HCT116 (cell line): ENCODE results near the gene CDX1. TPM values are rescaled to one million over a fixed set of nuclear protein-coding genes. Genes with fewer than 3 reads are reported as not detected.

ENCODE experiments used
- ATAC-seq: fragments of 200-7000 bp; cut with Tn5 transposase; 2 replicates; pipeline ENCODE4 v1.9.1; 2020; ENCODE audit warnings: mild to moderate bottlenecking, moderate library complexity
- BruUV-seq: library from RNA; stranded (reverse); fragments of 400-500 nt; replicated peaks from 2 replicates; lab custom pipeline; 2021; lab: Mats Ljungman, UMichigan
- CTCF ChIA-PET: fragments of 300-600 bp; sonication (Branson Sonifier 250); formaldehyde crosslinking; loops from one replicate; lab custom pipeline; 2021; ENCODE audit warnings: antibody characterized with exemption; lab: Charles Lee
- POLR2A ChIA-PET: fragments of 300-600, 350-600 bp; sonication (Branson Sonifier 250); formaldehyde crosslinking; loops from one replicate; lab custom pipeline; 2021; ENCODE audit warnings: antibody characterized with exemption; lab: Charles Lee
- RAD21 ChIA-PET, 2 experiments: fragments of 300-600 bp; sonication (Branson Sonifier 250); formaldehyde crosslinking; loops; one replicate each; lab custom pipeline; 2023; ENCODE audit warnings: low total read pairs in 2 of 2; ENCODE audit not compliant: uncharacterized antibody in 2 of 2, unreplicated experiment in 2 of 2, low non-redundant PET in 1 of 2; lab: Charles Lee
- DNase-seq: peaks from one replicate; pipeline ENCODE4 v3.0.0-alpha.2; 2010; ENCODE audit warnings: low read depth, low spot score
- H2AFZ ChIP-seq: fragments of 200-600 bp; shearing (Covaris generic), sonication (generic); 2 replicates; pipeline ENCODE4 v1.6.1; 2017; ENCODE audit warnings: low read depth, mixed run types, mixed read lengths, antibody characterized with exemption, low read length; ENCODE audit not compliant: poor library complexity, severe bottlenecking
- H3K27ac ChIP-seq: 2 replicates; pipeline ENCODE4 v1.5.1; 2012; ENCODE audit warnings: low read depth, low read length
- H3K27me3 ChIP-seq: fragments of 200-600 bp; sonication (generic); 2 replicates; pipeline ENCODE4 v1.6.1; 2016; ENCODE audit warnings: mixed run types, low read length, mixed read lengths; ENCODE audit not compliant: insufficient read depth
- H3K36me3 ChIP-seq, 2 experiments: fragments of 200-500 bp in 1 of 2; fragments of 200-600 bp in 1 of 2; sonication (Bioruptor generic) in 1 of 2; sonication (generic) in 1 of 2; 2 replicates each; pipeline versions ENCODE4 v1.5.1 to v1.6.1; 2014 to 2016; ENCODE audit warnings: low read length in 2 of 2, inconsistent platforms in 1 of 2, mixed read lengths in 1 of 2, mixed run types in 1 of 2; ENCODE audit not compliant: insufficient read depth in 2 of 2, control insufficient read depth in 1 of 2
- H3K4me1 ChIP-seq, 2 experiments: fragments of 200-600 bp in 1 of 2; sonication (generic) in 1 of 2; 2 replicates each; pipeline versions ENCODE4 v1.5.1 to v1.6.1; 2012 to 2017; ENCODE audit warnings: low read length in 2 of 2, inconsistent platforms in 1 of 2, mild to moderate bottlenecking in 1 of 2, mixed read lengths in 1 of 2, mixed run types in 1 of 2, moderate library complexity in 1 of 2; ENCODE audit not compliant: insufficient read depth in 2 of 2, control insufficient read depth in 1 of 2
- H3K4me2 ChIP-seq: fragments of 200-600 bp; sonication (generic); 2 replicates; pipeline ENCODE4 v1.6.1; 2017; ENCODE audit warnings: mixed run types, low read length, mixed read lengths
- H3K4me3 ChIP-seq, 2 experiments: fragments of 200-600 bp in 1 of 2; sonication (generic) in 1 of 2; replicated peaks in 1 of 2; 2 replicates each; pipeline ENCODE4 v1.5.1; 2011 to 2016; ENCODE audit warnings: low read length in 2 of 2, control low read depth in 1 of 2, low read depth in 1 of 2, mild to moderate bottlenecking in 1 of 2, mixed read lengths in 1 of 2, mixed run types in 1 of 2
- H3K79me2 ChIP-seq: fragments of 200-600 bp; sonication (generic); 2 replicates; pipeline ENCODE4 v1.6.1; 2017; ENCODE audit warnings: mild to moderate bottlenecking, mixed run types, low read length, moderate library complexity, mixed read lengths; ENCODE audit not compliant: insufficient read depth
- H3K9ac ChIP-seq: fragments of 200-600 bp; sonication (generic); 2 replicates; pipeline ENCODE4 v1.6.1; 2016; ENCODE audit warnings: low read length, mixed read lengths
- H3K9me2 ChIP-seq: fragments of 200-600 bp; sonication (generic), shearing (Covaris generic); 2 replicates; pipeline ENCODE4 v1.6.1; 2017; ENCODE audit warnings: mixed run types, mild to moderate bottlenecking, moderate library complexity; ENCODE audit not compliant: insufficient read depth
- H3K9me3 ChIP-seq, 2 experiments: fragments of 200-500 bp in 1 of 2; fragments of 200-600 bp in 1 of 2; sonication (Bioruptor generic) in 1 of 2; sonication (generic) in 1 of 2; 2 replicates each; pipeline ENCODE4 v1.6.1; 2014 to 2017; ENCODE audit warnings: low read length in 2 of 2, mixed read lengths in 2 of 2, inconsistent platforms in 1 of 2, low read depth in 1 of 2, mild to moderate bottlenecking in 1 of 2, mixed run types in 1 of 2, moderate library complexity in 1 of 2; ENCODE audit not compliant: control insufficient read depth in 1 of 2, insufficient read depth in 1 of 2
- H4K20me1 ChIP-seq: fragments of 200-600 bp; sonication (generic), shearing (Covaris generic); 2 replicates; pipeline ENCODE4 v1.6.1; 2017; ENCODE audit warnings: mixed run types, mild to moderate bottlenecking, moderate library complexity; ENCODE audit not compliant: insufficient read depth
- CTCF ChIP-seq, 3 experiments: fragments of 200-600 bp in 1 of 3; sonication (generic) in 1 of 3; IDR thresholded peaks in 2 of 3; conservative IDR thresholded peaks in 1 of 3; 2 replicates each; pipeline ENCODE4 v1.5.1; 2012 to 2017; ENCODE audit warnings: low read depth in 2 of 3, low read length in 2 of 3, antibody characterized with exemption in 1 of 3, borderline replicate concordance in 1 of 3, control low read depth in 1 of 3, mild to moderate bottlenecking in 1 of 3, mixed read lengths in 1 of 3, mixed run types in 1 of 3, moderate library complexity in 1 of 3; ENCODE audit not compliant: insufficient read depth in 1 of 3
- FOSL1 ChIP-seq: IDR thresholded peaks from 2 replicates; pipeline ENCODE4 v1.6.1; 2012; ENCODE audit warnings: low read depth
- JUND ChIP-seq: IDR thresholded peaks from 2 replicates; pipeline ENCODE4 v1.6.1; 2012
- MAX ChIP-seq: IDR thresholded peaks from 2 replicates; pipeline ENCODE4 v1.6.1; 2012
- POLR2A ChIP-seq: IDR thresholded peaks from 2 replicates; pipeline ENCODE4 v1.7.0; 2011; ENCODE audit warnings: borderline replicate concordance; ENCODE audit not compliant: insufficient read depth, insufficient read length; ENCODE audit errors: extremely low read depth
- POLR2AphosphoS5 ChIP-seq: IDR thresholded peaks from 2 replicates; pipeline ENCODE4 v1.6.1; 2011; ENCODE audit warnings: mild to moderate bottlenecking, low read depth, low read length, moderate library complexity
- RAD21 ChIP-seq: IDR thresholded peaks from 2 replicates; pipeline ENCODE4 v1.6.1; 2012; ENCODE audit warnings: low read depth, mild to moderate bottlenecking
- SIN3A ChIP-seq: IDR thresholded peaks from 2 replicates; pipeline ENCODE4 v1.6.1; 2012; ENCODE audit warnings: low read depth
- ZFX ChIP-seq: fragments of 450-650 bp; IDR thresholded peaks from 2 replicates; pipeline ENCODE4 v1.6.1; 2017
- ZNF274 ChIP-seq: fragments of 200-500 bp; sonication (Bioruptor generic); IDR thresholded peaks from 2 replicates; pipeline ENCODE4 v1.6.1; 2014; ENCODE audit warnings: mild to moderate bottlenecking, low read depth, low read length, inconsistent platforms
- intact Hi-C: fragments of 100-400 bp; cut with micrococcal nuclease; formaldehyde crosslinking; loops from 2 replicates; pipeline ENCODE4 v1.10.0; 2022
- total RNA-seq: library from RNA; stranded (reverse); gene quantifications from one replicate; pipeline ENCODE4 v1.2.1, GENCODE V29; 2021; ENCODE audit not compliant: unreplicated experiment
- TF ChIP-seq, protein P1 (sequence below): IDR thresholded peaks from 2 replicates; pipeline ENCODE4 v1.6.1; 2011; ENCODE audit warnings: mild to moderate bottlenecking, low read length, moderate library complexity; ENCODE audit not compliant: insufficient replicate concordance; ENCODE audit errors: extremely low read depth

Gene CDX1
- total RNA-seq, 1 experiment from 2014 or later = not detected

- no peak for DNase-seq
- BruUV-seq = no TSS peak
- CTCF ChIA-PET = no interaction called here
These were observed 28.6 kb upstream of the CDX1 start for GRCh38 chr5:150137997-150138396.

More at GRCh38 chr5:150137997-150138396, 28.6 kb upstream of the CDX1 start:
- H3K4me2 ChIP-seq = no peak overlapping the region
- H3K4me3 ChIP-seq = no peak overlapping the region
- intact Hi-C loops = no loop called here
- H3K4me1 ChIP-seq = peaks cover 0 to 13% of the 10 kb centered on the region in 2 experiments; a peak in 2 of 4 replicates
- ATAC-seq = no peak
- no peak overlapping the region for H2AFZ ChIP-seq
- H3K9me2 ChIP-seq = no peaks in the 10 kb centered on the region
- no peaks in the 10 kb centered on the region for H3K9me3 ChIP-seq
- H4K20me1 ChIP-seq = no peaks in the 10 kb centered on the region
- no peak overlapping the region for H3K9ac ChIP-seq
- POLR2A ChIA-PET = no interaction called here
- RAD21 ChIA-PET = no interaction called here
- H3K36me3 ChIP-seq = no peaks in the 10 kb centered on the region
- no peaks in the 10 kb centered on the region for H3K27me3 ChIP-seq
- no peak overlapping the region for H3K27ac ChIP-seq
- TF ChIP-seq POLR2AphosphoS5 (no peak), SIN3A (no peak), FOSL1 (no peak), ZNF274 (no peak), ZFX (no peak), RAD21 (no peak), CTCF (IDR thresholded peaks at IDR 0.05 in 2 of 3, conservative IDR thresholded peaks at IDR 0.05 in 1 of 3; ENCODE audit: borderline replicate concordance in 1 of 3, insufficient read depth in 1 of 3, low read depth in 2 of 3, low read length in 2 of 3) (no peak), JUND (no peak), MAX (no peak), POLR2A (no peak)
- TF ChIP-seq, protein P1, sequence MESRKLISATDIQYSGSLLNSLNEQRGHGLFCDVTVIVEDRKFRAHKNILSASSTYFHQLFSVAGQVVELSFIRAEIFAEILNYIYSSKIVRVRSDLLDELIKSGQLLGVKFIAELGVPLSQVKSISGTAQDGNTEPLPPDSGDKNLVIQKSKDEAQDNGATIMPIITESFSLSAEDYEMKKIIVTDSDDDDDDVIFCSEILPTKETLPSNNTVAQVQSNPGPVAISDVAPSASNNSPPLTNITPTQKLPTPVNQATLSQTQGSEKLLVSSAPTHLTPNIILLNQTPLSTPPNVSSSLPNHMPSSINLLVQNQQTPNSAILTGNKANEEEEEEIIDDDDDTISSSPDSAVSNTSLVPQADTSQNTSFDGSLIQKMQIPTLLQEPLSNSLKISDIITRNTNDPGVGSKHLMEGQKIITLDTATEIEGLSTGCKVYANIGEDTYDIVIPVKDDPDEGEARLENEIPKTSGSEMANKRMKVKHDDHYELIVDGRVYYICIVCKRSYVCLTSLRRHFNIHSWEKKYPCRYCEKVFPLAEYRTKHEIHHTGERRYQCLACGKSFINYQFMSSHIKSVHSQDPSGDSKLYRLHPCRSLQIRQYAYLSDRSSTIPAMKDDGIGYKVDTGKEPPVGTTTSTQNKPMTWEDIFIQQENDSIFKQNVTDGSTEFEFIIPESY = no peak
- H3K79me2 ChIP-seq = no peaks in the 10 kb centered on the region
